NB4 (cell line): ENCODE results near the gene CAPZA3.
"Not testable (repeated sequence)": the region's sequence is repeated elsewhere in the genome, so short reads cannot be mapped to it uniquely, and the experiment has no call there.

Experiments used
- DNase-seq: peaks from one replicate; pipeline ENCODE4 v3.0.0; 2010; ENCODE audit warnings: low read depth
- H3K4me3 ChIP-seq: one replicate; pipeline ENCODE4 v1.5.1; 2011; ENCODE audit warnings: mild to moderate bottlenecking, low read depth, low read length, moderate library complexity
- CTCF ChIP-seq: IDR thresholded peaks from one replicate; pipeline ENCODE4 v1.5.1; 2012; ENCODE audit warnings: low read depth, low read length
- MAX ChIP-seq: IDR thresholded peaks from 2 replicates; pipeline ENCODE4 v1.6.1; 2011; ENCODE audit warnings: low read depth, low read length
- MYC ChIP-seq: IDR thresholded peaks from 2 replicates; pipeline ENCODE4 v1.6.1; 2011; ENCODE audit warnings: low read depth, low read length
- POLR2A ChIP-seq: IDR thresholded peaks from 2 replicates; pipeline ENCODE4 v1.6.1; 2011; ENCODE audit warnings: mild to moderate bottlenecking; ENCODE audit not compliant: insufficient read length; ENCODE audit errors: extremely low read depth

CAPZA3 gene

GRCh38 chr12:18755341-18755740 lies 17.4 kb downstream of the CAPZA3 start:
- TF ChIP-seq CTCF = no peak
- TF ChIP-seq POLR2A = no peak
- no peak for TF ChIP-seq MYC
- no peak for TF ChIP-seq MAX
- no peak overlapping the region for H3K4me3 ChIP-seq

GRCh38 chr12:18766479-18766878 lies 28.6 kb downstream of the CAPZA3 start:
- not testable (repeated sequence) for H3K4me3 ChIP-seq, DNase-seq

More at GRCh38 chr12:18755341-18755740, 17.4 kb downstream of the CAPZA3 start:
- no peak for DNase-seq

GRCh38 chr12:18782827-18783226 lies 44.9 kb downstream of the CAPZA3 start:
- no peak for TF ChIP-seq MYC
- TF ChIP-seq POLR2A = no peak
- no peak for TF ChIP-seq MAX
- TF ChIP-seq CTCF = no peak
- DNase-seq = no peak
- no peak overlapping the region for H3K4me3 ChIP-seq

- not testable (repeated sequence) for DNase-seq, H3K4me3 ChIP-seq
Measured at GRCh38 chr12:18785465-18785864, 47.5 kb downstream of the CAPZA3 start.
